ENCODE data around the gene KRTAP3-1. TPM values are rescaled to one million over a fixed set of nuclear protein-coding genes. Genes with fewer than 3 reads are reported as not detected.

KRTAP3-1 gene
- total RNA-seq, 1 experiment from 2014 or later: not detected

GRCh38 chr17:41054025-41054424 is 45.1 kb upstream of the KRTAP3-1 start:
- DNase-seq (ENCODE audit: low read depth, low spot score) (no peak), ATAC-seq (no peak)
- Histone ChIP-seq H4K20me1 (ENCODE audit: insufficient read depth) (no peaks in the 10 kb centered on the region), H3K9ac (ENCODE audit: low read length) (no peak overlapping the region), H3K36me3 (ENCODE audit: control insufficient read depth in 1 of 2, insufficient read depth in 2 of 2, low read length in 2 of 2) (0 out of 4 replicates have a peak, but pooled peaks cover 0 to 4% of the 10 kb centered on the region in 2 experiments), H3K27me3 (ENCODE audit: insufficient read depth, low read length) (no peaks in the 10 kb centered on the region), H3K4me1 (ENCODE audit: control insufficient read depth in 1 of 2, insufficient read depth in 2 of 2, low read length in 2 of 2) (peaks cover 6 to 8% of the 10 kb centered on the region in 2 experiments), H3K9me3 (ENCODE audit: control insufficient read depth in 1 of 2, insufficient read depth in 1 of 2, low read depth in 1 of 2, low read length in 2 of 2) (peaks cover 0 to 21% of the 10 kb centered on the region in 2 experiments; a peak in 1 of 4 replicates), H3K4me2 (ENCODE audit: low read length) (no peak overlapping the region), H3K79me2 (ENCODE audit: insufficient read depth, low read length) (no peaks in the 10 kb centered on the region), H3K9me2 (ENCODE audit: insufficient read depth) (no peaks in the 10 kb centered on the region), H3K4me3 (replicated peaks in 1 of 2; ENCODE audit: low read depth in 1 of 2, low read length in 2 of 2) (no peak overlapping the region), H3K27ac (ENCODE audit: low read depth, low read length) (no peak overlapping the region), H2AFZ (ENCODE audit: low read depth, low read length, poor library complexity, severe bottlenecking) (no peak overlapping the region)
- ChIA-PET POLR2A (no interaction called here), RAD21 (ENCODE audit: low non-redundant PET in 1 of 2, low total read pairs in 2 of 2, uncharacterized antibody in 2 of 2, unreplicated experiment in 2 of 2) (no interaction called here), CTCF (no interaction called here)
- intact Hi-C loops (cut with micrococcal nuclease): no loop called here
- TF ChIP-seq POLR2A (IDR thresholded peaks at IDR 0.05; ENCODE audit: borderline replicate concordance, extremely low read depth, insufficient read depth, insufficient read length) (no peak), YY1 (IDR thresholded peaks at IDR 0.05; ENCODE audit: extremely low read depth, insufficient replicate concordance, low read depth, low read length) (no peak), ELF1 (IDR thresholded peaks at IDR 0.05; ENCODE audit: borderline replicate concordance, low read depth) (no peak), TCF7L2 (IDR thresholded peaks at IDR 0.05; ENCODE audit: borderline replicate concordance, extremely low read depth, insufficient read depth, insufficient read length) (no peak), ZFX (IDR thresholded peaks at IDR 0.05) (no peak)
- TF ChIP-seq, protein P1, sequence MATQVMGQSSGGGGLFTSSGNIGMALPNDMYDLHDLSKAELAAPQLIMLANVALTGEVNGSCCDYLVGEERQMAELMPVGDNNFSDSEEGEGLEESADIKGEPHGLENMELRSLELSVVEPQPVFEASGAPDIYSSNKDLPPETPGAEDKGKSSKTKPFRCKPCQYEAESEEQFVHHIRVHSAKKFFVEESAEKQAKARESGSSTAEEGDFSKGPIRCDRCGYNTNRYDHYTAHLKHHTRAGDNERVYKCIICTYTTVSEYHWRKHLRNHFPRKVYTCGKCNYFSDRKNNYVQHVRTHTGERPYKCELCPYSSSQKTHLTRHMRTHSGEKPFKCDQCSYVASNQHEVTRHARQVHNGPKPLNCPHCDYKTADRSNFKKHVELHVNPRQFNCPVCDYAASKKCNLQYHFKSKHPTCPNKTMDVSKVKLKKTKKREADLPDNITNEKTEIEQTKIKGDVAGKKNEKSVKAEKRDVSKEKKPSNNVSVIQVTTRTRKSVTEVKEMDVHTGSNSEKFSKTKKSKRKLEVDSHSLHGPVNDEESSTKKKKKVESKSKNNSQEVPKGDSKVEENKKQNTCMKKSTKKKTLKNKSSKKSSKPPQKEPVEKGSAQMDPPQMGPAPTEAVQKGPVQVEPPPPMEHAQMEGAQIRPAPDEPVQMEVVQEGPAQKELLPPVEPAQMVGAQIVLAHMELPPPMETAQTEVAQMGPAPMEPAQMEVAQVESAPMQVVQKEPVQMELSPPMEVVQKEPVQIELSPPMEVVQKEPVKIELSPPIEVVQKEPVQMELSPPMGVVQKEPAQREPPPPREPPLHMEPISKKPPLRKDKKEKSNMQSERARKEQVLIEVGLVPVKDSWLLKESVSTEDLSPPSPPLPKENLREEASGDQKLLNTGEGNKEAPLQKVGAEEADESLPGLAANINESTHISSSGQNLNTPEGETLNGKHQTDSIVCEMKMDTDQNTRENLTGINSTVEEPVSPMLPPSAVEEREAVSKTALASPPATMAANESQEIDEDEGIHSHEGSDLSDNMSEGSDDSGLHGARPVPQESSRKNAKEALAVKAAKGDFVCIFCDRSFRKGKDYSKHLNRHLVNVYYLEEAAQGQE (IDR thresholded peaks at IDR 0.05; ENCODE audit: low read depth): no peak
- no TSS peak for BruUV-seq (replicated peaks)
